Neural cell (in vitro differentiated cells): Measurements from ENCODE around the gene AXL.

Experiments used
- CTCF ChIP-seq: fragments of 450-650 bp; IDR thresholded peaks from 2 replicates; pipeline ENCODE4 v1.5.1; 2014; ENCODE audit warnings: antibody characterized with exemption, mild to moderate bottlenecking, moderate library complexity; ENCODE audit not compliant: poor library complexity, severe bottlenecking
- EP300 ChIP-seq: fragments of 450-650 bp; conservative IDR thresholded peaks from 2 replicates; pipeline ENCODE4 v1.6.1; 2014; ENCODE audit warnings: antibody characterized with exemption, mild to moderate bottlenecking, moderate library complexity; ENCODE audit not compliant: poor library complexity, severe bottlenecking
- MXI1 ChIP-seq: fragments of 450-650 bp; conservative IDR thresholded peaks from 2 replicates; pipeline ENCODE4 v1.6.1; 2014; ENCODE audit warnings: antibody characterized with exemption, mild to moderate bottlenecking; ENCODE audit not compliant: poor library complexity, severe bottlenecking
- RAD21 ChIP-seq: fragments of 450-650 bp; conservative IDR thresholded peaks from 2 replicates; pipeline ENCODE4 v1.6.1; 2014; ENCODE audit warnings: antibody characterized with exemption, mild to moderate bottlenecking, moderate library complexity

GRCh38 chr19:41218249-41218614 lies 791 bp upstream of the AXL start:
- TF ChIP-seq CTCF (no peak), EP300 (no peak), RAD21 (no peak), MXI1 (no peak)
